ENCODE data around the gene MSTN. TPM values are rescaled to one million over a fixed set of nuclear protein-coding genes. Genes with fewer than 3 reads are reported as not detected.

The MSTN gene
- total RNA-seq, 1 experiment from 2014 or later: not detected

GRCh38 chr2:190105554-190105953 lies 43.0 kb upstream of the MSTN start:
- no peak overlapping the region for H4K8ac ChIP-seq (replicated peaks; ENCODE audit: insufficient read length, low read depth, low read length)
- H3K56ac ChIP-seq (ENCODE audit: insufficient read length, low read depth, low read length): no peak overlapping the region
- H3K9ac ChIP-seq (ENCODE audit: extremely low read depth, insufficient read length, low read length): no peak overlapping the region
- H3K27me3 ChIP-seq (ENCODE audit: insufficient read depth, low read length): no peaks in the 10 kb centered on the region
- H2BK120ac ChIP-seq (ENCODE audit: low read depth, low read length, poor library complexity, severe bottlenecking): no peak overlapping the region
- no peaks in the 10 kb centered on the region for H3K23me2 ChIP-seq (ENCODE audit: insufficient read length, low read depth, low read length, poor library complexity, severe bottlenecking)
- H3K9me3 ChIP-seq (ENCODE audit: control insufficient read depth, low read depth, low read length): no peaks in the 10 kb centered on the region
- no peak overlapping the region for H3K4me2 ChIP-seq (ENCODE audit: insufficient read depth, insufficient read length, low read length)
- H3K4ac ChIP-seq (ENCODE audit: low read depth, low read length): no peak overlapping the region
- H3K14ac ChIP-seq (ENCODE audit: insufficient read depth, low read length): no peak overlapping the region
- H3K27ac ChIP-seq (ENCODE audit: insufficient read length, low read depth, low read length): no peak overlapping the region
- peaks cover 0 to 5% (median 2%) of the 10 kb centered on the region in 3 experiments; a peak in 2 of 7 replicates for H3K36me3 Mint-ChIP-seq (ENCODE audit: insufficient read depth in 1 of 3, low read depth in 3 of 3)
- peaks cover 3 to 6% of the 10 kb centered on the region in 2 experiments for H3K9me3 Mint-ChIP-seq
- no CpG with 5 or more reads among the region's 2 CpGs for WGBS (ENCODE audit: extremely low coverage, insufficient read length, low lambda C conversion rate)
- no peak overlapping the region for H2BK15ac ChIP-seq (ENCODE audit: low read depth, low read length)
- no peak overlapping the region for H3K4me3 Mint-ChIP-seq
- H2BK12ac ChIP-seq (ENCODE audit: insufficient read length, low read depth, low read length): no peak overlapping the region
- no peak overlapping the region for H3K27ac Mint-ChIP-seq
- no peak overlapping the region for H3K23ac ChIP-seq (ENCODE audit: insufficient read length, low read depth, low read length)
- TF ChIP-seq CTCF (conservative IDR thresholded peaks at IDR 0.05): no peak
- no peak overlapping the region for H4K5ac ChIP-seq (ENCODE audit: insufficient read length, low read depth, low read length)
- no peak for DNase-seq
- no peak overlapping the region for H2BK5ac ChIP-seq (ENCODE audit: insufficient read length, low read length)
- H4K91ac ChIP-seq (ENCODE audit: insufficient read length, low read depth, low read length): no peak overlapping the region
- no peaks in the 10 kb centered on the region for H3K4me1 ChIP-seq (ENCODE audit: insufficient read depth, low read length)
- H2AK5ac ChIP-seq (ENCODE audit: insufficient read length, low read length): no peak overlapping the region
- H3K4me1 Mint-ChIP-seq: peaks cover 3% of the 10 kb centered on the region in 2 experiments; a peak in 1 of 4 replicates
- H4K20me1 ChIP-seq (ENCODE audit: control insufficient read depth, insufficient read depth, insufficient read length): no peaks in the 10 kb centered on the region
- no peak overlapping the region for H2AFZ ChIP-seq (ENCODE audit: low read length)
- no peaks in the 10 kb centered on the region for H3K79me2 ChIP-seq (ENCODE audit: insufficient read depth, low read length)
- H3K27me3 Mint-ChIP-seq (ENCODE audit: low read depth): peaks cover 4% of the 10 kb centered on the region
- H3K18ac ChIP-seq (ENCODE audit: insufficient read length, low read depth, low read length): no peak overlapping the region
- no peak overlapping the region for H3T11ph ChIP-seq (ENCODE audit: low read length)
- H3K79me1 ChIP-seq (ENCODE audit: insufficient read depth, low read depth, low read length, poor library complexity, severe bottlenecking): no peaks in the 10 kb centered on the region
- no peak overlapping the region for H2BK20ac ChIP-seq (ENCODE audit: low read depth, low read length, poor library complexity, severe bottlenecking)
